C1 segment of cervical spinal cord (tissue), 14 donors: ENCODE measurements around the gene USP6NL.
"Not testable (repeated sequence)": the region's sequence is repeated elsewhere in the genome, so short reads cannot be mapped to it uniquely, and the experiment has no call there.

Source experiments
- DNase-seq, 14 donors: peaks; one replicate each; lab custom pipeline; 2025; lab: John Stamatoyannopoulos, UW

USP6NL gene

DNA sequence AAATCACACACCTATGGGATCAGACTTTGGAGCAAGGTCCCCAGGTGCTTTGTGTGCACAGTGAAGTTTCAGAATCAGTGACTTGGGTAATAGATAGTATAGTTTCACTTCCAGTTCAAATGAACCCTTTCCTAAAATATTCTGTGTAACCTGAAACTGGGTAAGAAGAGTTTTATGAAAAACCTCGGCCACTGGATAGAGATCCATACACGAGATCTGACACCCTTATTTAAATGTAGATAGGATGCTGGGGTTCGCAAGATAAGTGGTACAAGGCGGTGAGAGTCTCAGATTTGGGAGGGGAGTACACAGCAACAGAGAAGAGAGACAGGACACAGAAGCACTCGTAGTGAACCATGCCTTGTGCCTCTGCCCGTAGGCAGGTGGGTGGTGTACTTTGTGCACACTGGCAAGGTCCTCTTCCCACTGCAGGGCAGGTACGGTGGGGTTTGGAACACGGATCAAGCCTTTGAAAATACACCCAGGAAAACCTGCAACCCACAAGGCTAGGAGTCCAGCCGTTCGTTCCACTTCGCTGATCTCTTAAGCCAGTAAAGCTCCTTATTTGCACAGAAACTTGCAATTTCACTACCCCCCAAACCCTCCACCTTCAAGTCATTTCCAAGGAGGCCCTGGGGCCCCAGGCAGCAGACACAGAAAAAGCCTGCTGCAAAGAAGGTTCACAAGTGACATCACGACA, 162.8 kb downstream of the USP6NL start:
- no peak for DNase-seq

DNA sequence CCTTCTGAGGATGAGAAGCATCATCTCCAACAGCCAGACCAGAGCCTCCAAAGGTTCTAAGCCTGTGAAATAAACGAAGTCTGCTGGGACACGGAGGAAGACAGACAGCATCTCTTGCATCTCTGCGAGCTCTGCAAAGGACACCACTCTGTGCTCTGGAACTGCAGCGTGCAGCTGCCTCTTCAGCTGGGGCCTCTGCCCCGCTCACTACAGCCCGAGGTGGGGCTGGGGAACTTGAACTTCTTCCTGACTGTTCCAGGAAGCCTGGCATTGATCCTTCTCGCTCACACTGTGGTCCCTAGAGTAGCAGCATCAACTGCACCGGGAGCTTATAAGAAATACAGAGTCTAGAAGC, 163.3 kb downstream of the USP6NL start:
- DNase-seq: no peak

DNA sequence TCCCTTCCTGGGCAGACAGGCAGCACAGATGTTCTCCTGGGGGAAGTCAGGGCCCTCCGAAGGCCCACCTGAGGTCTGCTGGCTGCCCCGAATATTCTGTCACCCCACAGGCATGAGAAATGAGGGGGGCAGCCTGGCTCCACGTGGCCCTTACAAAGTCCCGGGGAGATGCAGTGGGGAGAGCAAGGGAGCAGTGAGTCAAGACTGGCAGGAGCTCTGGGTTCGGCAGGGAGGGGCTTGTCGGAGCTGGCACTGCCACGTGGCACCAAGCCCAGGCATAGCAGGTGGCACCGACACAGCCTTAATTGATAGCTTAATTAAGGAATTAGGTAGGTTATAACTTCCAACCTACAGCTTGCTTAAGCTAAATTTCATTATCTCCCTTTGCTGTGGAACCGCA, 163.9 kb downstream of the USP6NL start:
- no peak for DNase-seq

DNA sequence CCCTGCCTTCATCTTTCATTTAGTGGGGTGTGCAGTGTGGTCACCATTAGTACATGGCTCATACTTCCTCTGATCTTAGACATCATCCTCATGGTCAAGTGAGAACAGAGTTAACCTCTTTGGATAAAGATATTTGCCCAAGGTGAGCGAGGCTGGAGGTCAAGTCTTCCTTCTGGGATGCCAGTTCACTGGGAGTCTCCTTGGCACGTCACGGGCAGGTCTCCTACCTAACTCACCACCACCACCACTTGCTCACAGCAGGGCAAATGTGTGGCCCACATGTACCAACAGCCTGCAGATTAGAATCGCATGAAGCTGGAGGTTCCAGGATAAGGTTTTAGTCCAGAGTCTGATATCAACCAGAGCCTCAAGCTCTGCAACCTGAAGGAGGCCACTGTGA, 164.6 kb downstream of the USP6NL start:
- DNase-seq: no peak

DNA sequence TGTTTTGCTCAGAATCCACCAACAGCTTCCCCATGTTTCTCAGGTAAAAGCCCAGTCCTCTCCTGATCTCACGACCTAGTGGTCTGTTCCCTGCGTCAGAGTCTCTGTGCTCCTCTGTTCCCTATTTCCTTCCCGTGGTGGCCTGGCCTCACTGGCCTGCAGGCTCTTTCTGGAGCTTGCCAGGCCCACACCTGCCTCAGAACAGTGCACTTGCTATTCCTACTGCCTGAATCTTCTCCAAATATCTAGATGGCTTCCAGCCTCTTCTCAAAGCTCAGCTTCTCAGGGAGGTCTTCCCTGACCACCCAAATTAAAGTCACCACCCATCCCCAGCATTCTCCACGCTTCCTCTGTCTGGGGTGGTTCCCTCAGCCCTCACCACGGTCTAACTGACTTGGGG, 165.3 kb downstream of the USP6NL start:
- no peak for DNase-seq

DNA sequence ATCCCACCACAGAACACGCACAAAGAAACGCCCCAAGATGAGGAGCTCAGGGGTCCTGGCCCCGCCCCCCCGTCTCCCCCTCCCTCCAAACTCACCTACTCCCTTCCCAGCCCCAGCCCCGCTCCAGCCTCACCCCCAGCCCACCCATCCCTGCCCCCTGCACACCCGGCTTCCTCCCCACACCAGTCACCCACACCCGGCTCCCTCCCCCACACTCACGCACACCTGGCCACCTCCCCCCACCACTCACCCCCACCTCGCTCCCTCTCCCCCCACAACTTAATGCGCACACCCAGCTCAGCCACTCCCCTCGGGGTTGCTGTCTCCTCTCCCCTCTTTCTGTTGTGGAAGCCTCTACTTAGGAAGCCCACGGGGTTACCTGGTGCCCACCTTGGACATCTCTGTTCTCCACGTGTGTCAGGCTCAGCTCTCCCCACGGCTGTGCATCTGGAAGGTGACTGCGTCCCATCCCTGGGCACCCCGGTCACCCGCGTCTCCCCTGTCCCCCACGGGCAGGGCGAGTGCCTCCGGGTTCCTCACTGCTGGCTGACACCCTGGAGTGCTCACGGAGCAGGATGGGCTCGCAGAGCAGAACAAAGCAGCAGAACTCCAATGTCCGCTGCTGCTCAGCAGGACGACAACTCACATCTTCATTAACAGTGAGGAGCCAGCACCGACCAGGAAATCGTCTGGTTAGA, 166.8 kb downstream of the USP6NL start:
- DNase-seq: no peak

DNA sequence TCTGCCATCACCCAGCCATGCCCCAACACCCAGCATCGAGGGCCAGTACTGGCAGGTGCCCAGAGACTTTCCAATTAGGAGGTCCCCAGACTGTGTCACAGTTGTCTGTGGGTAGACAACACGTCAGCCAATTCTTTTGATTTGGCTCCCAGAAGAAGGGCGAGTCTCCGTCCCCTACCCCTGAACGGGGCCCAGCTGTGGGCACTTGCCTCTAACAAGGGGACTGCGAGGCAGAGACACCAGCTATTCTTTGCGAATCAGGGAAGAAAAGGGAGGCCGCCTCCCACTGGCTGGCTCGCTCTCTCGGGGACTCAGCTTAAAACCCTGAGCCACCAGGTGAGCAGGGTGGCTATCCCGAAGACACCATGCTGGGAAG, 167.3 kb downstream of the USP6NL start:
- DNase-seq: no peak

DNA sequence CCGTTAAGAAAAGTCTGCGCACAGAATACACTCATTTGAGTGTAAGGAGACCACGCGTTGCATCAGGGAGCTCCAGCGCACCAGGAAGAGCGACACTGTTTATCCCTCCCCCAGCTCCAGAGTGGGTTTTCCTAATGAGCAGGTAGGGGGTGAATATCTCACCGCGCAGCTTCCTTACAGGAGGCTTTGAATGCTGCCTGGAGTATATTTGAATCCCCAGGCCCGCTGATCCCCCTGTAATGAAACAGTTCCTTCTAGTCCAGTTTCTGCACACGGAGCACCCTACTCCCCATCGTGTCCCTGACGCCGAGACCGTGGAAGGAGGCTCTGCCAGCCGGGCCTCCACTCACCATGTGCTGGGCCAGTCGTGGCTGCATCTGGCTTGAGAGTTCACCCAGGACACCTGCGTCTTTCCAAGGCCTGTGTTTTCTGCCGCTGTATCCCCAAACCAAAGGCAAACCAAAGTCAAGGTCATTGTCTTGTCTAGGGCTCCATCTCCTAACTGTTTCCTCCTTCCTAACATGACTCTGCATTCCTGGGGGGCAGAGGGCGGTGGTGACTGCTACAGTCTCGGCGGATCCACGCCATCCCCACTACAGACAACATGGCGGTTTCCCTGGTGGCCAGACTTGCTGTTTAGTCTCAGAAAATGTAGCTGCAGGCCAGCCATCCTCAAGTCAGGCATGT, 167.8 kb downstream of the USP6NL start:
- DNase-seq: no peak

DNA sequence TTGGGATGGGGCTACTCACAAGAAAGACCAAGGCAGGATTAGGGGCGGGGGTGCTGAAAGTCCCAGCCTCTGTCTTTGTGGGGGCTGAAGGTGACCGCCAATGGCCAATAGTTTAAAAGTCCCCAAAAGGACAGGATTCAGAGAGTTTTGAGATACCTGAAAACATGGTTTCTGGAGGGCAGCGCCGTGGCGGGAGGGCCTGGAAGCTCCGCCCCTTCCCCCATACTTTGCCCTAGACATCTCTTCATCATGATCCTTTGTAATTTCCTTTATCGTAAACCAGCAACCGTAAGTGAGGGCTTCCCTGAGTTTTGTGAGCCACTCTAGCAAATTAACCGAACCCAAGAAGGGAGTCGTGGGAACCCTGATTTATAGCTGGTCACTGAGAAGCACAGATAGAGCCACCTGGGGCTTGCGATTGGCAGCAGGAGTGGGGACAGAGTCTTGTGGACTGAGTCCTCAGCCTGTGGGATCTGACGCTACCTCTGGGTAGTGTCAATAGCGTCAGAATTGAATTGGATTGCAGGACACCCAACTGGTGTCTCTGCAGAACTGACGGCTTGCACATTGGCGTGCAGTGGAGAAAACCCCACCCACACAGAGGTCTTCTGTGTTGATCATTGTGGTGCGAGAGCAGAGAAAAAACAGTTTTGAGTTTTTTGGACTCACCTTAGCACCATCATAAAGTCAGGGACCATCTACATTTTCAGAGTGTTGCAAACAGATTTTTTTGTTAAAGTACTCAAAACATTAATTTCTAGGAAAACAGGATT, 169.3 kb downstream of the USP6NL start:
- DNase-seq: no peak

DNA sequence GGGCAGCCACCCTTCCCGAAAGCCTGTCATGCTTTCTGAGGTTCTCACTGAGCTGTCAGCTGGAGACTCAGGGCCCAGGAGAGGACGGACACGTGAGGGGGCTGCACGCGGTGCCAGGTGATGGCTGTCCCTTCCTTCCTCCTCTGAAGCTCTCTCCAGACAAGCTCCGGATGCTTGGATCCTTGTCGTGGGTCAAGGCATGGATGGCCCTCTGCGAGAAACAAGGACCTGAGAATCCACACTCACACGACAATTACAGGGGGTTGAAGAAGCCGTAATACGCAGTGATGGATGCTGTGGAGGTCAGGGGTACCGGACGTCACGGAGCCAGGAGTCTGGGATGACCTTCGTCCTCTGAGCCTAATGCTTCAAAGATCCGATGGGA, 170.3 kb downstream of the USP6NL start:
- no peak for DNase-seq

DNA sequence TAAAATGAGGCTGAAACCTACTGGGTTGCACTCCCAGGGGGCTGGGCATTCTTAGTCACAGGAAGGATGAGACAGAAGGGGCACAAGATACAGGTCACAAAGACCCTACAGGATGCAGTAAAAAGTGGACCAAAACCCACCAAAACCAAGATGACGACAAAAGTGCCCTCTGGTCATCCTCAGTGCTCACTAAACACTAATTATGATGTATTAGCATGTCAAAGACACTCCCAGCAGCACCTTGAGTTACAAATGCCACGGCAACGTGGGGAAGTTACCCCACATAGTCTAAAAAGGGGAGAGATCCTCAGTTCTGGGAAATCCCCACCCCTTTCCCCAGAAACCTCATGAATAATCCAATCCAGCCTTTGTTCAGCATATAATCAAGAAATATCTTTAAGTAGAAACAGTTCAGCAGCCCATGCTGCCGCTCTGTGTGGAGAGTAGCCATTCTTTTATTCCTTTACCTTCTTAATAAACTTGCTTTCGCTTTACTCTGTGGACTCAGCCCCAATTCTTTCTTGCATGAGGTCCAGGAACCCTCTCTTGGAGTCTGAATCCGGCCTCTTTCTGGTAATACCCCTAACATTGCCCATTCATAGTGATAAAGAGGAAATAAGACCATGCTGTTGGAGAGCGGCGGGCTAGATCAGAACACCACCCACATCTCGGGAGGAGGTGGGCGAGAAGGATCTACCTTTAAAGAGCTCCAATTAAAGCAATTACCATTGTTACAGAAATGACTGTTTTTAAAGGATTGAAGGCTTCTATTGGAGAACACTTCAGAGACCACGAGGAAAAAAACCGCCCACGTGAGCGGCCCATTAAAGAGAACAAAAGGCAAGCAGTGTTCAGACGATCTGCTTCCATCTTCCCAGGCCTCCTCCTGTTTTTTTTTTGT, 170.9 kb downstream of the USP6NL start:
- DNase-seq: no peak

DNA sequence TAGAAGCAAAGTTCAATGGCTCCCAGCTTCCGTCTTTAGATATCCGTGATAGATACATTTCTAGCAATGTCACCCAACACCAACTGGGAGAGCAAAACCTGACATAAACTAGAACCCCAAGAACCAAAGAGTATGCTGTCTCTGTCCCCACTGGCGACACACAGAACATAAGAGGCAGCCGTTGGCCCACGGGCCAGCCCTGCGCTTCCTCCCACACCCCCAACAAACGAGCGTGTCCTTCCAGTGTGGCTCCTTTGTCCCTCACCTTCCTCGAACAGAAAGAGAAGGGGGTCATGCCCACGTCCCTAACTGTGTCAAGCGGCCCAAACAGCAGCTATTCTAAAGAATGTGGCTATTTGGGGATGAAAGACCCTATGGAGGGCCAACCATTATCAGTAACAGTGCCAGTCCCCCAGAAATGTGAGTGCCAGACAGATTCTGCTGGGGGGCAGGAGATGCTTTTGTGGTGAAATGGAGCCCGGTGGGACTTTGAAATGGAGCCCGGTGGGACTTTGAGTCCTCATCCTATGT, 171.9 kb downstream of the USP6NL start:
- no peak for DNase-seq

DNA sequence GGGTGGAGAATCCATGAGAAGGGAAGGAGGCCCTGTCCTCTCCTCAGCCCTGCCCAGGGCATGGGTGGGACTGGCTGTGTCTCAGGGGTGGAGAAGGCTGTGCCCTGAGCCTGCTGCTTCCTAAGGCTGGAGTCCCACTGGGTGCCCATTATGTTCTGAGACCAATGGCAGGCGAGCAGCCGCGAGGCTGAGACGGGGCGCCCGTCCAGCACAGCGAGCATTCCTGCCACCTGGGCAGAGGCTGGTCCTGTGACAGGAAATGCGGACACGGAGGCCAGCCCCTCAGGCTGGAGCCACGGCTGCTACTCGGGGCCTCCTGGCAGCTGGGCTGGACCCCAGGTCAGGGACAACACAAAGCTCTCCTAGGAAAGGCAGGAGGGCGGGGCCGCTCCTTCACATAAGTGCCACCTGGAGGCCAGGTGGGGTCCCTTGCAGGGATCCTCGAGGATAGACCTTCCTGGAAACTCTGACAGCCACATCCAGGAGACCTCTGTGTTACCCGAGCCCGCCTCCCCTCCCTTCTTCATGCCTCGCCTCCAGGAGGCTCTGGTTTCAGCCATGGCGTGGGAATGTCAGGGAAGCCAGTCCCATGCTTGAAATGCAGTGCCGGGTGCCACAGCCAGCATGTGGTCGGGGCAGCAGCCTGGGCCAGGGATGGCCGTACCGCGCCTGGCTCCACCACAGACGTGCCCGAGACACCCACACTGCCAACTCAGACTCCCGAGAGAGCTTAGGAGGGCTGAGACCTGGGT, 173.9 kb downstream of the USP6NL start:
- no peak for DNase-seq

DNA sequence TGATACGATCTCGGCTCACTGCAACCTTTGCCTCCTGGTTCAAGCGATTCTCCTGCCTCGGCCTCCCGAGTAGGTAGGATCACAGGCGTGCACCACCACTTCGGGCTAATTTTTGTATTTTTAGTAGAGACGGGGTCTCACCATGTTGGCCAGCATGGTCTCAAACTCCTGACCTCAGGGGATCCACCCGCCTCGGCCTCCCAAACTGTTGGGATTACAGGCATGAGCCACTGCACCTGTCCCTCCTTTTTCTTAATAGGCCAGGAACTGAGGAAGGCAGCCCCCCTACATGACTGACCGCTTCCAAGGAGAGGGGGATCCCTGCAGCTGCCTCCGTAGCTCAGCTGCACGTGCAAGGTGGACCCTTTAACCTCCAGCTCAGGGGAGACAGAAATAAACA, 175.0 kb downstream of the USP6NL start:
- not testable (repeated sequence) for DNase-seq

DNA sequence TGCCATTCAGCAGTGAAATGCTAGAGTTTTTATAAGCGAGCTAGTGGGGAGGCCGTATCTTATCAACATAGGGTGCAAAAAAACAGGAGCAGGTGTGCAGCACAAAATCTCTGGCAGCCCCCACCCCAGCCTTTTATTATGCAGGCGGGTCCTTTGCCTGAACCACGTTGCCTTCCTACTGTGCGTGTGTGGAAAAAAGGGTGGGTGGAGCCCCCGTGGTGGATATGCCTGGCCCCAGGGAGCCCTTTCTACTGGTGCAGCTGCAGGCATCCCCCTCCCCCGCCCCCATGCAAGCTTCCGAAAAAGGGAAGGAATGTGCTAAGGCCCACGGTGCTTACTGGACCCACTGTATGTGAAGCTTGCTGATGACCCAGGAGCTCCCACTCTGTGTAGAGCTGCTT, 175.9 kb downstream of the USP6NL start:
- DNase-seq: no peak

DNA sequence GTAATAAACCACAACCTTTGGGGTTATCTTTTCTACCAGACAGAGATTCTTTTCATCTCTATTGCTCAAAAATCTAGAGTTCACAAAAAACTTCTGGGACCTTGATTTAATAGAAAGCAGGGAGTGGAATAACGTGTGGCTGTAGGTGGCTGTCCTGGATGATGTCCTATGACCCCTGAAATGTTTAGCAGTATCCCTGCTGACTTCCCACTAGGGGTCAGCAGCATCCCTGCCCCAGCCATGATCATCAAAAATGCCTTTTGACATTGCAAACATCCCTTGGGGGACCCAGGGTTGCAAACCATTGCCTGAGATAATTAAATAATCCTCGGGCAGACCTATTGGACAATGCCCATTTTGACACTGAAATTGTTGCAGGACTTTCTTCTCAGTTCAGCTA, 177.1 kb downstream of the USP6NL start:
- DNase-seq: no peak

DNA sequence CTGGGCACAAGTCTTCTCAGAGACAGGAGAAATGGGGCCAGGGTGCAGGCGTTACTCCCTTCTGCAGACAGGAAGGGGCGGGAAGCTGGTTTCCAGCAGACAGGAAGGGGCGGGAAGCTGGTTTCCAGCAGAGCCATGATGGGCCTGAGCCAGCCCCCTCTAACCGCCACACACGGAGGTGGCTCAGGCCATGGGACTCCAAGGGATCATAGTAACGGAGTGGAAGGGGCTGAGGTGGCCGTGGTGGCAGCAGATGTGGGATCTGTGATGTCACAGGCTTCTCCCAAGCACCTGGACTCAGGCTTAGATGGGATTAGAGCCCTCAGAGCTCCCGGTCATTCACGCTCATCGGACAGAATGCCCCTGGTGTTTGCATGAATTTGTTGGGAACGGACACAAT, 177.8 kb downstream of the USP6NL start:
- DNase-seq: no peak

DNA sequence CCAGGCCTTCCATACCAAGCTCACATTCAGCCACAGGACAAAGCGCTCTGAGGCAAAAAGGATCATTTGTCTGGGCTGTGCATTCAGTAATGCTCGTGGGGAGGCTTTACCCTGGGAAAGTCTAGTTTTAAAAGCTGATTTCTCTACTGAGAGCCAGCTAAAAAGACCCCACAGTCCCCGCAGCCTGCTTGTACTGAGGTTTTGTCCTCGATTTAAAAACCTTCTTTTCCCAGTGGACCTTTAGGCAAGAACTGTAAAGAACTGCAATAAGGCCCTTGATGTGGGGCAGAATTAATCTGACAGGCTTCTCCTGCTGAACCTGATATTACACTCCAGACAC, 180.3 kb downstream of the USP6NL start:
- no peak for DNase-seq

DNA sequence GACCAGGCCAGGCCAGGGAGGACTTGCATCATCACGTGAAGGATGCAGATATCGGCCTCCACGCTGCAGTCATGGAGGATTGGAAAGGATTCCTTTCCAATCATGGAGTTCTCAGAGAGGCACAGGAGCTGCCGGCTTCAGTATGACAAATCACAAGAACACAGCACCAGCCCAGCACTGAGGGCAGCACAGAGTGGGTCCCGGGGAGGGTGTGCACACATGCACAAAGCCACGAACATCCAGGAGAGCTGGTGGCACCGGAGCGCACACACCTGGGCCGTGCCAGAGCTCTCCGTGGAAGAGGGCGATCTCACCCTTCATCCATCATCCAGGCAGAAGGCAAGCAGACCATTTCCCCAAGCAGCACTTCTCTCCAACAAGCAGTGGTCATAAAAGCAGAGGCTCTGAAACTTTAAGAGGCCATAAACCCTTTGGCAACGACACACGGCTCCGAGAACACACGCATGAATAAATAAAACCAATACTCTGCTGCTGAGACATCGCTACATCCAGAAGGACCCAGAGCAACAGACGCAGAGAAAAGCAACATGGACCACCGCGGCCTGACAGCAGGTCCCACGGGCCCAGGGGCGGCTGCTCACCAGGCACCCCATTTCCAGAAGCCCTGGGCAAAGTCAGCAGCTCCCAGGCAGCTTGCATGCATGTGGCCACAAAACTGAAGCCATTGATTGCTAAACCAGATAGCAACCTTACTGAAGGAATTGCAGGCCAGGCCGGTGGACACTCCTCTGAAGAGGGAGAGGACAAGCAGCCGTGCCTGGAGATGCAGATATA, 180.8 kb downstream of the USP6NL start:
- no peak for DNase-seq
